KOPT-K1 (cell line): Measurements from ENCODE around the gene DPH7.
A peak's percentile ranks its signal among the peaks of the same experiment; 100 is the strongest.

Source experiments
- H3K27ac ChIP-seq: fragments of 200-600 bp; sonication (generic); 2 replicates; pipeline ENCODE4 v1.5.1; 2016; ENCODE audit warnings: antibody characterized with exemption, mild to moderate bottlenecking, low read depth, low read length; ENCODE audit not compliant: poor library complexity, severe bottlenecking
- H3K36me3 ChIP-seq: fragments of 200-600 bp; sonication (generic); 2 replicates; pipeline ENCODE4 v1.5.1; 2017; ENCODE audit warnings: antibody characterized with exemption, mild to moderate bottlenecking, low read length, moderate library complexity; ENCODE audit not compliant: insufficient read depth
- H3K9me3 ChIP-seq: fragments of 200-600 bp; sonication (generic); 2 replicates; pipeline ENCODE4 v1.5.1; 2017; ENCODE audit warnings: antibody characterized with exemption, low read length, mild to moderate bottlenecking; ENCODE audit not compliant: insufficient read depth, poor library complexity, severe bottlenecking

DPH7 gene

GRCh38 chr9:137590469-137591383, 12.0 kb upstream of the DPH7 start, which contains the start of gene ZMYND19:
ZMYND19 (minus strand) TSS chr9:137590512; CDS start chr9:137590263, 249 bp downstream.
- H3K9me3 ChIP-seq, result no peaks in the 10 kb centered on the region
- H3K36me3 ChIP-seq, result peaks cover 34% of the 10 kb centered on the region
- H3K27ac ChIP-seq, result peak within 1 kb of the TSS; percentile 54

GRCh38 chr9:137590123-137590468, 11.4 kb upstream of the DPH7 start:
- Histone ChIP-seq H3K36me3 (peaks cover 40% of the 10 kb centered on the region), H3K9me3 (no peaks in the 10 kb centered on the region), H3K27ac (peak overlapping the region; percentile 47)

DNA sequence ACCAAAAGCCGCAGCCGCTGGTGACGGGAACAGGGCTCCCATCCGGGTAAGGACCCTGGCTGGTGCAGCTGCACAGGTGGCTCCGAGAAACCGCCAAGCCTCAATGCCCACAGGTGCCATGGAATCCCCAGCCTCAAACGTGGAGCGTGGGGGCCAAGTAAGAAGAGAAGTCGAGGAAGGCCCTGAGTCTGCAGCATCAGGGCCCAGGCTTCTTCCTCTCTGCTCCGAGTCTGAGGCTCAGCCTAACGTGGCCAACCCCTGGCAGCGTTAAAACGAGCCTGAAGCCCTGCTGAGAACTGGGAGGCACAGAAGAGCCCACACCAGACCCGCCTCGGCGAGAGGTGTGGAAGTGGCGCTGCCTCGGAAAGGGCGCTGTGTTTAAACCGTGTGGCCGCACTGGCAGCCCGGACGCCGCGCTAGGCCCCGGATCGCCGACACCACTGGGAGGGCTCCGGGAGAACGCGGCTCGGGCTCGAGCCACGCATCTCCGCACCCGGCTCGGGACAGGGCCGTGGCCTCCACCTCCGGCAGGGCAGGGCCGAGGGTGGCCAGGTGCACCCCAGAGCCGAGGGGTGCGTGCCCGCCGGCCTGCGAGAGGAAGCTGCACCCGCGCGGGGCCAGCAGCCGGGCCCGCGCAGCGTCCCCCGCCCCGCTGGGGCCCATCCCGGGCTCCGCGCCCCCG, 10.9 kb upstream of the DPH7 start:
- H3K27ac ChIP-seq, result peak overlapping the region; percentile 47
- peaks cover 45% of the 10 kb centered on the region for H3K36me3 ChIP-seq

DNA sequence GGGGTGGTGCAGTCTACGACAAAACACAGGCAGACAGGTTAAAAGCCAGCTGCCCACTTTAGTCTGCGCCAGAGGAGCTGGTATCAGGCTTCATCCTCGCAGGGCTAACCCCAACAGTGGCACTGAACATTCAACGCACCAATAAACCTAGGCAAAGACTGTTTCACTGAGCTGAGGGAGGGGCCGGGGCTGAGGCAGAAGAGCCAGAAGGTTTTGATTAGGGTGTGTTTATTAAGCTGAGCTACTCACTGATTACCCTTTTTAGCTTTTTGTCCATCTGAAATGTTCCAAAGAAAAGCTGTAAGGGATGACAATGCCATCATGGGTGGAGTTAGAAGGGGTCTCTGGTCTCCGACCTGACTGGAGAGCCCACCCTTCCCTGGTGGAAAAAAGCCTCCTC, 10.2 kb upstream of the DPH7 start:
- peaks cover 52% of the 10 kb centered on the region for H3K36me3 ChIP-seq
- H3K9me3 ChIP-seq, result no peaks in the 10 kb centered on the region
- peak overlapping the region; percentile 47 for H3K27ac ChIP-seq

More for the DNA sequence above, 10.9 kb upstream of the DPH7 start:
- no peaks in the 10 kb centered on the region for H3K9me3 ChIP-seq

DNA sequence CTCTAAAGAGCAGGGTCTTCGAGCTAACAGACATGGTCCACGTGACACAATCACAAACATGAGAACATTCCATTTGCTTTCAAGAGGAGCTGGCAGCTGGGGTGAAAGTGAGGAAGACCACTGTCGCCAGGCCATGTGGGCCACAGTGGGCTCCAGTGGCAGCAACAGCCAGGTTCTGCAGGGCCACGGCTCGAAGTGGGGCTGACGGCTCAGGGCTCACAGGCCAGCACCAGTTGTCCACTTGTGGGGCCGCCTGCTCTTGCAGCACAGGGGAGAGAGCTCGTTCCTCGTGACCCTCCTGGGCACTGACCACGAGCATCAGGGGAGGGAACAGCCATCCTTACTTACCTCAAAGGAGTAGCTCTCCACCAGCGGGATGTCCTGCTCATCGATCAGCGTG, 9.6 kb upstream of the DPH7 start:
- Histone ChIP-seq H3K27ac (no peak overlapping the region), H3K36me3 (peaks cover 58% of the 10 kb centered on the region), H3K9me3 (no peaks in the 10 kb centered on the region)

DNA sequence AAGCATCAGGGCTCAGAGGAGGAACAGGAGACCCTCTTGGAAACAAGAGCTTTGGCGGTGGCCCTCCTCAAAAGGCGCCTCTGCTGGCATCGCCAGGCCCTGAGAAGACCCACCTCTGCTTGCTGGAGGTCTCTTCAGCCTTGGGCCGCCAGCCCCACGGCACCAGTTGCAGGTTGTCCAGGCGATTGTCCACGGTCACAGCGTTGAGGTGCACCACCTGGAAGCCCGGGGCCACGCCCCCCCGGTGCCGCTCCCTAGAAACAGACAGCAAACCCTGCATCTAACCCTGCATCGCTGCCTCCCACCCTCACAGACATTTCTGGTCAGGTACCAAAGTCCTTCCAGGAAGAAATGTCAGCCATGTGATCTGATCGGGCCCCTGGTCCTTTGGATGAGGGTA, 8.1 kb upstream of the DPH7 start:
- peaks cover 72% of the 10 kb centered on the region for H3K36me3 ChIP-seq

GRCh38 chr9:137583957-137584356, 5.2 kb upstream of the DPH7 start:
- Histone ChIP-seq H3K27ac (no peak overlapping the region), H3K36me3 (peaks cover 82% of the 10 kb centered on the region)

More for the DNA sequence above, 8.1 kb upstream of the DPH7 start:
- Histone ChIP-seq H3K27ac (no peak overlapping the region), H3K9me3 (no peaks in the 10 kb centered on the region)

DNA sequence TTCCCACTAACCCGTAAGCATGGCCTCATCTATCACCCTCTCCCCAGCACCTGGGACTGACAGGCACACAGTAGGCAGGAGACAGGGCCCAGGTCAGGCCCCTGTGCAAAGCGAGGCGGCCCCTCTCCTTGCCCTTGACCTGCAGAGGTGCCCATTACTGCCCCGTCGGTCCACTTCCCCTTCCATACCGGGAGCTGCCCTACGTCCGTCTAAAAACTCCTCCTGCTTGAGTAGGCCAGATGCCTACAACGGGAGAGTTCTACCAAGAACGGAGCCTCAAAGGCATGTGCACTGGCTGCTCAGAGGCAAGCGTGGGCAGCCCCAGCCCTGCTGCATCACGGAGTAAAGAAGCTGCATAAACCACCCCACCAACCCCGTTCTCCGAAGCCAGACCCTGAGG, 4.6 kb upstream of the DPH7 start:
- Histone ChIP-seq H3K36me3 (peaks cover 76% of the 10 kb centered on the region), H3K9me3 (no peaks in the 10 kb centered on the region)

More at GRCh38 chr9:137583957-137584356, 5.2 kb upstream of the DPH7 start:
- no peaks in the 10 kb centered on the region for H3K9me3 ChIP-seq

GRCh38 chr9:137582286-137582860, 3.6 kb upstream of the DPH7 start:
- peaks cover 66% of the 10 kb centered on the region for H3K36me3 ChIP-seq
- H3K9me3 ChIP-seq, result no peaks in the 10 kb centered on the region
- no peak overlapping the region for H3K27ac ChIP-seq

More for the DNA sequence above, 4.6 kb upstream of the DPH7 start:
- H3K27ac ChIP-seq, result no peak overlapping the region

- H3K9me3 ChIP-seq, result no peaks in the 10 kb centered on the region
- H3K27ac ChIP-seq, result no peak overlapping the region
- peaks cover 58% of the 10 kb centered on the region for H3K36me3 ChIP-seq
Observed at GRCh38 chr9:137581361-137582285, 2.9 kb upstream of the DPH7 start.

DNA sequence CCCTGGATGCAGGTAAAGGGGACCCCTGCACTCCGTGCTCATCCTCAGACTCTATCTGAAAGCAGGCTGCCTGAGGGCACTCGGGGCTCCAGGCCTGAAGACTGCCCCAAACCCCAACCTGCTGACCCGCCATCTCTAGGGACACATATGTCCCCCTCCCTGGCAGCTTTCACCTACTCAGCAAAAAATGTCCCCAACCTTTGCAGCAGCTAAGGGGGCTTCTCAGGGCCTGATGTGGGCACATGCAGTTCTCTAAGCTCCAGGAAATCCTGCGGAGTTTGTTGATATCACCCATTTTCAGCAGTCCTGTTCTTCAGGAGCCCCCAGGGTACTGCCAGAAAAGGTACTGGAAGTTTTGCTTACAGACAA, 2.2 kb upstream of the DPH7 start:
- Histone ChIP-seq H3K9me3 (no peaks in the 10 kb centered on the region), H3K36me3 (peaks cover 58% of the 10 kb centered on the region), H3K27ac (no peak overlapping the region)

DNA sequence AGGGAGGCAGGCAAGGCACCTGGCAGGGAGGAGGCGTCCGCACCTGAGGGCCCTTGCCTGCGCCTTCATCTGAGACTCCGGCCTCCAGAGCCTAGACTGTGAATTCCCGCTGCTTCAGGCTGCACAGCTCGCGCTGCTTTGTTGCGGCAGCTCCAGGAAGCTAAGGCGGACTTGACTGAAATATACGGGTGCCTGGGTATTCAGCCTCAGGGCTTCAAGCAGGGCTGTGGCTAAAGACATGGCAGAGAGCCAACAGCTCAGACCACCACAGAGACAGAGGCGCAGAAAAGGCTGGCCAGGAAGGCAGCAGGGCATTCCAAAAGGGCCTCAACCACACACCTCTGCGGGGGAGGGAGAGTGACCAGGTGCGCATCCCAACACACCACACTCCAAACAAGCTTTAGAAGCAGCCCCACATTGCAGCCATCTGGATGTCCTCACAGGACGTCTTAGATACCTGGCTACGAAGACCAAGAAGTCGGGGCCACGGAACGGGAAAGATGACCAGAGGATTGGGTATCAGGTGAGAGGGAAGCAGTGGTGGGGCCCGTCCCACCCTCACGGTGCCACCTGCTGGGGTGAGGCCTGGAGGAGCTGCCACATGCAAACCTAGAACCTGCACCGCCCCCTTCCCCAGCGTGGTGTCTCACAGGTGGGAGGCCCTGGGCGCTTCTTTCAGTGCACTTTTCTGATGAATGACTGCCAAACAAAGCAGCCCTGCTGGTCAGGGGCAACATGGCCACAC, 1.7 kb upstream of the DPH7 start:
- Histone ChIP-seq H3K9me3 (no peaks in the 10 kb centered on the region), H3K36me3 (peaks cover 58% of the 10 kb centered on the region), H3K27ac (no peak overlapping the region)

DNA sequence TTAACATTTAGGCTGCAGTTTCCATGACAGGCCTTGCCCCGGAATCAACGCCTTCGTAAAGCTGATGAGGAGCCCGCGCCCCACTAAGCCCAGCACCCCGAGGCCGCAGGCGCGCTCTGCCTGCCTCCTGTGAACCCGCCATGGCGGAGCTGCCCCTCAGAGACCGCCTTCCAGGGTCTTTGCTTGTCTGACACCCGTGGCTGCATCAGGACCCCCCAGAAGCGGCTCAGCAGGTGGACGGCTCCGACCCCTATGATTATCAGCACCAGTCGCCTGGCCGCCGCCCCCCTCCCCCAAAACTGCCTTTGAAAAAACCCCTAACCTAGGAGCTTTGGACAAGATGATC, 507 bp upstream of the DPH7 start:
- peaks cover 58% of the 10 kb centered on the region for H3K36me3 ChIP-seq
- H3K9me3 ChIP-seq, result no peaks in the 10 kb centered on the region
- peak overlapping the region; percentile 84 for H3K27ac ChIP-seq
